ENCODE results near the gene ZNF385D. TPM values are rescaled to one million over a fixed set of nuclear protein-coding genes. Genes with fewer than 3 reads are reported as not detected.

ZNF385D gene
- total RNA-seq, 1 donor from 2014 or later = 2.1 TPM

- Mint-ChIP-seq H3K27me3 (ENCODE audit: low read depth) (no peaks in the 10 kb centered on the region), H3K4me3 (no peak overlapping the region), H3K27ac (ENCODE audit: unreplicated experiment) (no peak overlapping the region), H3K4me1 (no peaks in the 10 kb centered on the region), H3K9me3 (peaks cover 3% of the 10 kb centered on the region), H3K36me3 (ENCODE audit: low read depth) (no peaks in the 10 kb centered on the region)
- TF ChIP-seq CTCF (conservative IDR thresholded peaks at IDR 0.05) = no peak
- no peak for DNase-seq (ENCODE audit: low read depth, low spot score)
Measured at GRCh38 chr3:21542656-21543379, 208.2 kb downstream of the ZNF385D start.

- TF ChIP-seq CTCF (conservative IDR thresholded peaks at IDR 0.05) = no peak
- Mint-ChIP-seq H3K4me3 (no peak overlapping the region), H3K36me3 (ENCODE audit: low read depth) (no peaks in the 10 kb centered on the region), H3K9me3 (peaks cover 5% of the 10 kb centered on the region), H3K27ac (ENCODE audit: unreplicated experiment) (no peak overlapping the region), H3K27me3 (ENCODE audit: low read depth) (no peaks in the 10 kb centered on the region), H3K4me1 (no peaks in the 10 kb centered on the region)
- DNase-seq (ENCODE audit: low read depth, low spot score) = no peak
Measured at GRCh38 chr3:21540265-21540664, 210.7 kb downstream of the ZNF385D start.

- no peak overlapping the region for H3K27ac Mint-ChIP-seq (ENCODE audit: unreplicated experiment)
- DNase-seq (ENCODE audit: low read depth, low spot score) = no peak
- H3K4me3 Mint-ChIP-seq = no peak overlapping the region
- no peak for TF ChIP-seq CTCF (conservative IDR thresholded peaks at IDR 0.05)
- peaks cover 5% of the 10 kb centered on the region for H3K9me3 Mint-ChIP-seq
- H3K4me1 Mint-ChIP-seq = no peaks in the 10 kb centered on the region
- no peaks in the 10 kb centered on the region for H3K36me3 Mint-ChIP-seq (ENCODE audit: low read depth)
- no peaks in the 10 kb centered on the region for H3K27me3 Mint-ChIP-seq (ENCODE audit: low read depth)
Measured at GRCh38 chr3:21534462-21534861, 216.5 kb downstream of the ZNF385D start.

- no peaks in the 10 kb centered on the region for H3K4me1 Mint-ChIP-seq
- no peak for TF ChIP-seq CTCF (conservative IDR thresholded peaks at IDR 0.05)
- H3K27ac Mint-ChIP-seq (ENCODE audit: unreplicated experiment) = no peak overlapping the region
- no peak overlapping the region for H3K4me3 Mint-ChIP-seq
- no peaks in the 10 kb centered on the region for H3K27me3 Mint-ChIP-seq (ENCODE audit: low read depth)
- no peak for DNase-seq (ENCODE audit: low read depth, low spot score)
- H3K9me3 Mint-ChIP-seq = peaks cover 5% of the 10 kb centered on the region
- H3K36me3 Mint-ChIP-seq (ENCODE audit: low read depth) = no peaks in the 10 kb centered on the region
Measured at GRCh38 chr3:21533002-21533401, 218.0 kb downstream of the ZNF385D start.

- no peak for DNase-seq (ENCODE audit: low read depth, low spot score)
- no peak for TF ChIP-seq CTCF (conservative IDR thresholded peaks at IDR 0.05)
- no peak overlapping the region for H3K27ac Mint-ChIP-seq (ENCODE audit: unreplicated experiment)
- H3K4me1 Mint-ChIP-seq = no peaks in the 10 kb centered on the region
- peaks cover 3% of the 10 kb centered on the region for H3K9me3 Mint-ChIP-seq
- H3K27me3 Mint-ChIP-seq (ENCODE audit: low read depth) = no peaks in the 10 kb centered on the region
- no peaks in the 10 kb centered on the region for H3K36me3 Mint-ChIP-seq (ENCODE audit: low read depth)
- H3K4me3 Mint-ChIP-seq = no peak overlapping the region
Measured at GRCh38 chr3:21531909-21532308, 219.1 kb downstream of the ZNF385D start.
